H1 (cell line): Measurements from ENCODE around the gene TMCC3. TPM values are rescaled to one million over a fixed set of nuclear protein-coding genes. Genes with fewer than 3 reads are reported as not detected.

Experiments used
- CEBPB ChIP-seq: IDR thresholded peaks from 2 replicates; pipeline ENCODE4 v1.6.1; 2012; ENCODE audit warnings: low read depth, low read length
- CREB1 ChIP-seq: IDR thresholded peaks from 2 replicates; pipeline ENCODE4 v1.6.1; 2012; ENCODE audit warnings: inconsistent platforms
- HDAC6 ChIP-seq: IDR thresholded peaks from one replicate; pipeline ENCODE4 v1.7.1; 2012; ENCODE audit warnings: low read depth, mild to moderate bottlenecking, inconsistent platforms, low read length, moderate library complexity
- KDM1A ChIP-seq: fragments of 200-600, 300-600 bp; sonication (generic); IDR thresholded peaks from 2 replicates; pipeline ENCODE4 v1.7.1; 2016; ENCODE audit warnings: mild to moderate bottlenecking, low read length, borderline replicate concordance
- polyA plus RNA-seq, 7 experiments: library from polyadenylated mRNA; depleted of rRNA in 3 of 7; stranded (reverse) in 5 of 7; unstranded in 2 of 7; fragments of >200 nt in 5 of 7; fragments of 200-250 nt in 2 of 7; gene quantifications; 1 replicate in 5 of 7; 2 replicates in 1 of 7; 4 replicates in 1 of 7; pipeline versions ENCODE4 v1.2.1 to v1.2.3, GENCODE V29; 2011 to 2013; ENCODE audit warnings: missing spikeins in 2 of 7, mixed read lengths in 2 of 7
- total RNA-seq: library from RNA; stranded (reverse); fragmentation: NEBNext Ultra II Directional; extraction: Animal tissue kit (Norgen Biotek cat#: 25700); gene quantifications from 2 replicates; pipeline ENCODE4 v1.2.1, GENCODE V29; 2021

The TMCC3 gene
- total and polyA plus RNA-seq, 2 of the 8 experiments (the other 6 are each of a cell fraction or from before 2014, with no cell fraction given) = 1.7 to 4.1 TPM

GRCh38 chr12:94575024-94575423 is 75.3 kb downstream of the TMCC3 start (continued):
- TF ChIP-seq CEBPB = no peak
- no peak for TF ChIP-seq KDM1A
- TF ChIP-seq CREB1 = no peak
- no peak for TF ChIP-seq HDAC6
